Left ventricle myocardium inferior (tissue), 1 donor: Measurements from ENCODE around the gene DEFB123. TPM values are rescaled to one million over a fixed set of nuclear protein-coding genes. Genes with fewer than 3 reads are reported as not detected.

Source experiments
- DNase-seq: peaks from one replicate; pipeline ENCODE4 v3.0.0-alpha.2; 2020
- H3K27ac ChIP-seq: fragments of 200-600 bp; replicated peaks from 2 replicates; pipeline ENCODE4 v1.8.0; 2021
- H3K27me3 ChIP-seq: fragments of 200-600 bp; 2 replicates; pipeline ENCODE4 v1.8.0; 2021; ENCODE audit warnings: low read depth
- H3K36me3 ChIP-seq: fragments of 200-600 bp; 2 replicates; pipeline ENCODE4 v1.8.0; 2021
- H3K4me1 ChIP-seq: fragments of 200-600 bp; 2 replicates; pipeline ENCODE4 v1.8.0; 2021
- H3K4me3 ChIP-seq: fragments of 200-600 bp; 2 replicates; pipeline ENCODE4 v1.8.0; 2021; ENCODE audit warnings: mild to moderate bottlenecking, moderate library complexity
- H3K9me3 ChIP-seq: fragments of 200-600 bp; replicated peaks from 2 replicates; pipeline ENCODE4 v1.8.0; 2021
- CTCF ChIP-seq: fragments of 200-600 bp; IDR thresholded peaks from 2 replicates; pipeline ENCODE4 v1.8.0; 2021; ENCODE audit warnings: antibody characterized with exemption, mild to moderate bottlenecking, borderline replicate concordance
- intact Hi-C: fragments of 100-400 bp; cut with micrococcal nuclease; formaldehyde crosslinking; loops from one replicate; pipeline ENCODE4 v1.11.0; 2022
- total RNA-seq: library from RNA; stranded (reverse); fragmentation: NEBNext Ultra II Directional; extraction: Animal tissue kit (Norgen Biotek cat#: 25700); gene quantifications from one replicate; pipeline ENCODE4 v1.2.1, GENCODE V29; 2021
- donor health status: DM: no; HTN: yes; CAD: no; lungs with severe emphysema.

DEFB123 gene
- total RNA-seq, 1 donor from 2014 or later, result not detected

- H3K4me1 ChIP-seq, result peaks cover 24% of the 10 kb centered on the region
- no peaks in the 10 kb centered on the region for H3K36me3 ChIP-seq
- DNase-seq, result peak; percentile 76
- H3K27ac ChIP-seq, result peak overlapping the region; percentile 88
- H3K27me3 ChIP-seq, result peaks cover 41% of the 10 kb centered on the region
- H3K4me3 ChIP-seq, result peak overlapping the region; percentile 58
- H3K9me3 ChIP-seq, result no peaks in the 10 kb centered on the region
- no peak for TF ChIP-seq CTCF
- intact Hi-C loops, result no loop called here
Measured at GRCh38 chr20:31485450-31486339, 45.3 kb downstream of the DEFB123 start.

GRCh38 chr20:31488115-31488514 is 47.7 kb downstream of the DEFB123 start:
- H3K4me1 ChIP-seq, result peaks cover 24% of the 10 kb centered on the region
- intact Hi-C loops, result no loop called here
- H3K9me3 ChIP-seq, result no peaks in the 10 kb centered on the region
- no peak overlapping the region for H3K4me3 ChIP-seq
- H3K36me3 ChIP-seq, result no peaks in the 10 kb centered on the region
- peaks cover 29% of the 10 kb centered on the region for H3K27me3 ChIP-seq
- TF ChIP-seq CTCF, result no peak
- H3K27ac ChIP-seq, result peak overlapping the region; percentile 13
- DNase-seq, result no peak

- H3K27me3 ChIP-seq, result peaks cover 27% of the 10 kb centered on the region
- TF ChIP-seq CTCF, result no peak
- intact Hi-C loops, result no loop called here
- peak overlapping the region; percentile 13 for H3K27ac ChIP-seq
- H3K4me3 ChIP-seq, result no peak overlapping the region
- no peak for DNase-seq
- no peaks in the 10 kb centered on the region for H3K36me3 ChIP-seq
- peaks cover 24% of the 10 kb centered on the region for H3K4me1 ChIP-seq
- no peaks in the 10 kb centered on the region for H3K9me3 ChIP-seq
Measured at GRCh38 chr20:31489152-31489551, 48.7 kb downstream of the DEFB123 start.

GRCh38 chr20:31490752-31491151 is 50.3 kb downstream of the DEFB123 start:
- Histone ChIP-seq H3K27me3 (peaks cover 24% of the 10 kb centered on the region), H3K36me3 (no peaks in the 10 kb centered on the region), H3K27ac (no peak overlapping the region), H3K4me3 (no peak overlapping the region), H3K9me3 (no peaks in the 10 kb centered on the region), H3K4me1 (peaks cover 17% of the 10 kb centered on the region)
- TF ChIP-seq CTCF, result no peak
- intact Hi-C loops, result no loop called here
- DNase-seq, result no peak

GRCh38 chr20:31494131-31494530 is 53.7 kb downstream of the DEFB123 start:
- intact Hi-C loops, result no loop called here
- TF ChIP-seq CTCF, result peak; percentile 35
- no peak overlapping the region for H3K27ac ChIP-seq
- H3K4me3 ChIP-seq, result no peak overlapping the region
- DNase-seq, result no peak
- no peaks in the 10 kb centered on the region for H3K9me3 ChIP-seq
- H3K36me3 ChIP-seq, result no peaks in the 10 kb centered on the region
- peaks cover 25% of the 10 kb centered on the region for H3K4me1 ChIP-seq
- H3K27me3 ChIP-seq, result peaks cover 43% of the 10 kb centered on the region
